GM18508 (cell line): ENCODE data around the gene MAB21L1.

Source experiments
- ATAC-seq: cut with Tn5 transposase; IDR thresholded peaks from one replicate; pipeline ENCODE4 v1.9.1; 2021; ENCODE audit warnings: moderate number of reproducible peaks; ENCODE audit not compliant: insufficient read depth, unreplicated experiment

The MAB21L1 gene

GRCh38 chr13:35480346-35480745 is 3.9 kb upstream of the MAB21L1 start:
- no peak for ATAC-seq

- ATAC-seq = no peak
Observed at GRCh38 chr13:35479706-35480105, 3.2 kb upstream of the MAB21L1 start.

GRCh38 chr13:35479038-35479492 is 2.6 kb upstream of the MAB21L1 start:
- no peak for ATAC-seq

- ATAC-seq = no peak
Observed at GRCh38 chr13:35478271-35479037, 2.0 kb upstream of the MAB21L1 start.

GRCh38 chr13:35477386-35477946 is 977 bp upstream of the MAB21L1 start:
- ATAC-seq = no peak

GRCh38 chr13:35475212-35475959 is 1.1 kb downstream of the MAB21L1 start:
- no peak for ATAC-seq

GRCh38 chr13:35474496-35475211 is 1.8 kb downstream of the MAB21L1 start:
- ATAC-seq = no peak

- ATAC-seq = no peak
Observed at GRCh38 chr13:35473802-35474201, 2.7 kb downstream of the MAB21L1 start.

GRCh38 chr13:35473206-35473775 is 3.2 kb downstream of the MAB21L1 start:
- ATAC-seq = no peak

- ATAC-seq = no peak
Observed at GRCh38 chr13:35472323-35472881, 4.1 kb downstream of the MAB21L1 start.

- ATAC-seq = no peak
Observed at GRCh38 chr13:35471706-35472322, 4.7 kb downstream of the MAB21L1 start.

- no peak for ATAC-seq
Observed at GRCh38 chr13:35470671-35471661, 5.5 kb downstream of the MAB21L1 start.

- no peak for ATAC-seq
Observed at GRCh38 chr13:35469806-35470525, 6.5 kb downstream of the MAB21L1 start.

- no peak for ATAC-seq
Observed at GRCh38 chr13:35468195-35468594, 8.3 kb downstream of the MAB21L1 start.

- no peak for ATAC-seq
Observed at GRCh38 chr13:35465371-35465770, 11.1 kb downstream of the MAB21L1 start.

GRCh38 chr13:35460061-35460460 is 16.4 kb downstream of the MAB21L1 start:
- ATAC-seq = no peak

- no peak for ATAC-seq
Observed at GRCh38 chr13:35457258-35457657, 19.2 kb downstream of the MAB21L1 start.

GRCh38 chr13:35455022-35455421 is 21.5 kb downstream of the MAB21L1 start:
- no peak for ATAC-seq
